Neural crest cell (in vitro differentiated cells): ENCODE measurements around the gene PCGF1. TPM values are rescaled to one million over a fixed set of nuclear protein-coding genes. Genes with fewer than 3 reads are reported as not detected.

Experiments
- DNase-seq: peaks from one replicate; pipeline ENCODE4 v3.0.0; 2021; ENCODE audit warnings: low read depth, mixed read lengths, low spot score
- H3K27ac Mint-ChIP-seq: one replicate; pipeline ENCODE4 v1.8.0; 2021; ENCODE audit warnings: mild to moderate bottlenecking, mixed read lengths; ENCODE audit not compliant: unreplicated experiment
- H3K27me3 Mint-ChIP-seq: 2 replicates; pipeline ENCODE4 v1.8.0; 2021; ENCODE audit warnings: low read depth, mild to moderate bottlenecking, mixed read lengths
- H3K36me3 Mint-ChIP-seq: 2 replicates; pipeline ENCODE4 v1.8.0; 2021; ENCODE audit warnings: low read depth, mild to moderate bottlenecking, mixed read lengths
- H3K4me1 Mint-ChIP-seq: 2 replicates; pipeline ENCODE4 v1.8.0; 2021; ENCODE audit warnings: mixed read lengths
- H3K4me3 Mint-ChIP-seq: one replicate; pipeline ENCODE4 v1.8.0; 2021; ENCODE audit warnings: mild to moderate bottlenecking, mixed read lengths
- H3K9me3 Mint-ChIP-seq: 2 replicates; pipeline ENCODE4 v1.8.0; 2021; ENCODE audit warnings: mixed read lengths
- total RNA-seq: library from RNA; stranded (reverse); gene quantifications from 2 replicates; pipeline ENCODE4 v1.2.1, GENCODE V29; 2021
- TF ChIP-seq, protein P1 (sequence below): fragments of 200-600 bp; sonication (generic); conservative IDR thresholded peaks from 2 replicates; pipeline ENCODE4 v1.5.0; 2021; ENCODE audit warnings: antibody characterized with exemption, mild to moderate bottlenecking

PCGF1 gene
- total RNA-seq, 1 donor from 2014 or later, result 30.0 TPM

DNA sequence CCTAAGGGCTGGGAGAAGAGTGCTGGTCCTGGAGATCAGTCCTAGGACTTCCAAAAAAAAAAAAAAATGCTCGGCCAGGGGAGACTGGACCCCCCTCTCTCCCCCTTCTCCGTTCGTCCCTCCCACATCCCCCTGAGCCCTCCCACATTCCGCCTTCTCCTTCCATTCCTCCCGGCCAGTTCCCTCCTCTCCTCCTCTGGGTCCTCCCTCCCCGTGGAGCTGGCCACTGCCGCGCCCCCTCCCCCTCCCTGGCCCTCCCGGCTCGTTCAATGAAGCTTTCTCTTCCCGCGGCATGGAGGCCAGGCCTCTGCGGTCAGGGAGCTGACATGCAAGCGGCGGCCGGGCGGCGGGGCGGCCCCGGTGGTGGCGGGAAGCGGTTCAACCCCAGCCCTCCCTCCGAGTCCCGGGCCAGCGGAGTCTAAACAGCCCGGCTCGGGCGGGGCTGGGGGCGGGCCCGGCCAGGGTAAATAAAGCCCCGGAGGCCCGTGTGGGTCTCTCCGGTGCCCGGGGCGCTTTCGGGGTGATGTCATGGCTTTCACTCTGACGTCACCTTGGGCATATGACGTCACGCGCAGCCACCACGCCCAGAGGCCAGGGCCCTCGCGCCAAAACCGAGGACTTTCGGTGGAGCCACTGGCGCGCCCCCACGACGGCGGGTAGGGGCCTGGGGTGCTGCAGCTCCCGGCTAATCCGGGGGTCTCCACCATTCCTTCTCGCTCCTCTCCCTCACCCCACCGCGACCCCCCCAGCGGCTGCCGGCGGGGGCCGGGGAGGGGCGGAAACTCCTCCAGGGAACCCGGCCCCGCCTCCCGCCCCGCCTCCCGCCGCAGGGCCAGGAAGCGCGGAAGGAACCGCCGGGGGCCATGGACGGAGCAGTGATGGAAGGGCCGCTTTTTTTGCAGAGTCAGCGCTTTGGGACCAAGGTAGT, 46.7 kb upstream of the PCGF1 start, which contains the start of the genes DOK1 and LOXL3:
TSS of gene DOK1 (plus strand) at position 829 of the 928 bp plus-strand sequence. CDS start at position 864, 35 bp downstream.
TSS of gene LOXL3 (minus strand) at position 51 of the 928 bp plus-strand sequence. CDS start 1,308 bp downstream, outside the sequence.
- peaks cover 40% of the 10 kb centered on the region for H3K4me1 Mint-ChIP-seq
- peaks cover 6% of the 10 kb centered on the region for H3K27me3 Mint-ChIP-seq
- DNase-seq, result peak; percentile 78
- H3K36me3 Mint-ChIP-seq, result peaks cover 9% of the 10 kb centered on the region
- no peaks in the 10 kb centered on the region for H3K9me3 Mint-ChIP-seq
- H3K27ac Mint-ChIP-seq, result peak within 1 kb of the TSS; percentile 95
- peak within 1 kb of the TSS; percentile 96 for H3K4me3 Mint-ChIP-seq
- TF ChIP-seq, protein P1, sequence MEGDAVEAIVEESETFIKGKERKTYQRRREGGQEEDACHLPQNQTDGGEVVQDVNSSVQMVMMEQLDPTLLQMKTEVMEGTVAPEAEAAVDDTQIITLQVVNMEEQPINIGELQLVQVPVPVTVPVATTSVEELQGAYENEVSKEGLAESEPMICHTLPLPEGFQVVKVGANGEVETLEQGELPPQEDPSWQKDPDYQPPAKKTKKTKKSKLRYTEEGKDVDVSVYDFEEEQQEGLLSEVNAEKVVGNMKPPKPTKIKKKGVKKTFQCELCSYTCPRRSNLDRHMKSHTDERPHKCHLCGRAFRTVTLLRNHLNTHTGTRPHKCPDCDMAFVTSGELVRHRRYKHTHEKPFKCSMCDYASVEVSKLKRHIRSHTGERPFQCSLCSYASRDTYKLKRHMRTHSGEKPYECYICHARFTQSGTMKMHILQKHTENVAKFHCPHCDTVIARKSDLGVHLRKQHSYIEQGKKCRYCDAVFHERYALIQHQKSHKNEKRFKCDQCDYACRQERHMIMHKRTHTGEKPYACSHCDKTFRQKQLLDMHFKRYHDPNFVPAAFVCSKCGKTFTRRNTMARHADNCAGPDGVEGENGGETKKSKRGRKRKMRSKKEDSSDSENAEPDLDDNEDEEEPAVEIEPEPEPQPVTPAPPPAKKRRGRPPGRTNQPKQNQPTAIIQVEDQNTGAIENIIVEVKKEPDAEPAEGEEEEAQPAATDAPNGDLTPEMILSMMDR, result no peak

DNA sequence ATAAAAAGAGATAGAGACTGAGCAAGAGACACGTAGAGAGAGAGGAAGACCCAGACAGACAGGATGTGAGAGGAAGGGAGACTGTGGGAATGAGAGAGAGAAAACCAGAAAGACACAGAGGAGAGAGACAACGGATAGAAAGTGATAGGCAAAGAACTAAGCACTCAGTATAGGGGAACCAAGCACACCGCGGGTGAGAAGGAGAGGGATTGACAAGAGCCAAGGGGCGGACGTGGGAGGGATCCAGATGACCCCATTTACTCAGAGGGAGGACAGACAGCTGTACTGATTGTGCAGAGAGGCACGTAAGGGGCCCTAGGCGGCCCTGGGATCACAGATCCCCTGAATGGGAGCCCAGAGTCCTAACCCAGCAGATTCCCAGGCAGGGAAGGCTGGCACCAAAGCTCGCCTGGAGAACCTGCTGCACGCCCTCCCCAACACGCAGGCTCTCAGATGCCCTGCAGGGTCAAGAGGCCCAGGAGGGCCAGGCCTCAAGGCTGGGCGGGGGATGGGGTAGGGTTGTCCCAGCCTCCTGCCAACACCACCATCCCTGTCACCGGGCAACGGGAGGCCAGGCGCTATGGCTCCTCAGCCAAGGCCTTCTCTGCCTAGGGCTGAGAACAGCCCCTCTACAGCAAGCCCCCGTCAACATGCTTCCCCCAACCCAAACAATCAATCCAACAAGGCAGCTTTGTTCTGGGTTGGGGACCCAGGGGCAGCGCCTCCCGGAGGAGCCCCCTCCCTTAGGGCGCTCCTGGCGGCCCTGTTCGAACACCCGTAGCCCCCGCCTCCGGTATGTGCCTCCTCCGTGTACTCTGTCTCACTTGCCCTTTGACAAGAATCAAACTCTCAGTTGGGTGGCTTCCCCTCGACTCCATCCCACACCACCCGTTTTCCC, 45.7 kb upstream of the PCGF1 start:
- Mint-ChIP-seq H3K4me3 (peak overlapping the region; percentile 96), H3K4me1 (peaks cover 45% of the 10 kb centered on the region), H3K36me3 (peaks cover 9% of the 10 kb centered on the region), H3K27me3 (peaks cover 10% of the 10 kb centered on the region), H3K9me3 (no peaks in the 10 kb centered on the region), H3K27ac (peak overlapping the region; percentile 95)
- TF ChIP-seq, protein P1, result no peak
- peak; percentile 52 for DNase-seq

DNA sequence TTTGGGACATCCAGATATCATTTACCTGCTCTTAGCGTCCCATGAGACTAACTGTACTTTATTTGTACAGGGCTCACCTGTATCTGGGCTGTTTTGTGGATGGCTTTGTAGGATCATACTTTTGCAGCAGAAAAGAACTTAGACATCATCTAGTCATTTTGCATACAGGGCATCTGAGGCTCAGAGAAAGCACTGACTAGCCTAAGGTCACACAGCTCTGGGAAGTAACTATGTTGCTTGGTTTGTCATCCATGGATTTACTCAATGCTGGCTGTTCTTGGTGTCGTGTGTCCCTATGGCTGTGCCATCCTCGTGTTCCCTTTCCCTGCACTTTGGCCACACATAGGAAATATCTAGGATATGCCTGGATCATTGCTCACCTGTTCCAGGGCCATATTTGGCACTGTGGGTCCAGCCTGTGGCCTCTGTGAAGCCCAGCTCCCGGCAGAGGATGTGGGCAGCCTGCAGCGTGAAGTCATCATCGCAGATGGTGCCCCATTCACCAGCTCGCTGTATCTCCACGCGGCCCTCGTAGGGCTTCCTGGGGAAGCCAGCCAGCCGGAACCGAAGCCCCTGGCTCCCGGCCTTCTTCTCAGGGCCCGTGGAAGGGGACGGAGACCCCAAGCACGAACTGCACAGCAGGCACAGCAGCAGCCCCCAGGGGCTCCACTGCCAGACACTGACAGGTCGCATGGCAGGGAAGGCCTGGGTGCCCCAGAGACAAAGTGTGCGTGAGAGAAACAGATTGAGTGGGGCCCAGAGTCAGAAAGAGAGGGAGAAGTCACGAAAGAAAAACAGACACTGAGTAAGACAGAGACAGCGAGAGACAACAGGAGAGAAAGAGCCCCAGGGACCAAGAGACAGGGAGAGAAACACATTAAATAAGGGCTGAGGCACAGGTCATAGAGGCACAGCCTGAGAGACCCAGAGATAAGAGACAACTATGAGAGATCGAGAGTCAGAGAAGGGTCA, 44.7 kb upstream of the PCGF1 start:
- Mint-ChIP-seq H3K9me3 (no peaks in the 10 kb centered on the region), H3K4me3 (peak overlapping the region; percentile 96), H3K27ac (peak overlapping the region; percentile 85), H3K4me1 (peaks cover 47% of the 10 kb centered on the region), H3K27me3 (peaks cover 12% of the 10 kb centered on the region), H3K36me3 (peaks cover 9% of the 10 kb centered on the region)
- DNase-seq, result no peak
- TF ChIP-seq, protein P1, result no peak

DNA sequence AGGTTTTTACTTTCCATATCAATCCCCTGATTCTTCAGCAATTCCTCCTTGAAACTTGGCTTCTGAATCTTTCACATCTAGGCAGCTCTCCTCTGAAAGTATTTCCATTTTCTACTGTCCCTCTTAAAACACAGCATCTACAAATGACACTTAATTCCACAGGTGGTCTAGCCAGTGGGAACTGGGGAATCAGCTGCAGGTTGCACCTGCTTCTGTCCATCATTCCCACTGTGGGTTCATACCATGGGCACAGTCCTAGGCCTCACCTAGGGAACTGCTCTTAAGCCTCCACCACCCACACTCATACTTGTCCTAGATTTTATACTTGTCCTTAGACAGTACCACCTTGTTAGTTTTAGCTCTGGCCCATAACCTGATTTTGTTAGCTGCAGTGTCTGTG, 44.0 kb upstream of the PCGF1 start:
- H3K9me3 Mint-ChIP-seq, result no peaks in the 10 kb centered on the region
- peaks cover 9% of the 10 kb centered on the region for H3K36me3 Mint-ChIP-seq
- TF ChIP-seq, protein P1, result no peak
- H3K4me1 Mint-ChIP-seq, result peaks cover 47% of the 10 kb centered on the region
- peaks cover 12% of the 10 kb centered on the region for H3K27me3 Mint-ChIP-seq
- no peak for DNase-seq
- peak overlapping the region; percentile 96 for H3K4me3 Mint-ChIP-seq
- no peak overlapping the region for H3K27ac Mint-ChIP-seq
